Liver (tissue), 9 donors: ENCODE data around the gene ERBB4. TPM values are rescaled to one million over a fixed set of nuclear protein-coding genes. Genes with fewer than 3 reads are reported as not detected.

Experiments
- DNase-seq: peaks from one replicate; pipeline ENCODE4 v3.0.0-alpha.2; 2017; ENCODE audit warnings: low spot score
- H3K27ac ChIP-seq, 2 donors: one replicate each; pipeline ENCODE4 v1.7.0; 2013; ENCODE audit warnings: inconsistent platforms in 2 of 2, low read length in 2 of 2, control low read depth in 1 of 2, low read depth in 1 of 2, mild to moderate bottlenecking in 1 of 2
- H3K27me3 ChIP-seq, 4 donors: one replicate each; pipeline versions ENCODE4 v1.6.1 to v1.7.0; 2013; ENCODE audit warnings: low read length in 3 of 4, inconsistent platforms in 1 of 4, mild to moderate bottlenecking in 1 of 4, moderate library complexity in 1 of 4; ENCODE audit not compliant: control insufficient read depth in 4 of 4, insufficient read depth in 4 of 4
- H3K36me3 ChIP-seq, 4 donors: one replicate each; pipeline versions ENCODE4 v1.6.1 to v1.7.0; 2013; ENCODE audit warnings: low read length in 3 of 4, mild to moderate bottlenecking in 3 of 4, low read depth in 1 of 4, moderate library complexity in 1 of 4; ENCODE audit not compliant: control insufficient read depth in 4 of 4, insufficient read depth in 3 of 4
- H3K4me1 ChIP-seq, 4 donors: one replicate each; pipeline versions ENCODE4 v1.6.1 to v1.7.0; 2013; ENCODE audit warnings: low read length in 3 of 4, mild to moderate bottlenecking in 3 of 4, moderate library complexity in 1 of 4; ENCODE audit not compliant: control insufficient read depth in 4 of 4, insufficient read depth in 4 of 4
- H3K4me3 ChIP-seq, 3 donors: one replicate each; pipeline versions ENCODE4 v1.6.1 to v1.7.0; 2013; ENCODE audit warnings: low read length in 3 of 3, control low read depth in 1 of 3, low read depth in 1 of 3, mild to moderate bottlenecking in 1 of 3
- H3K9ac ChIP-seq, 2 donors: one replicate each; pipeline ENCODE4 v1.7.0; 2013; ENCODE audit warnings: low read length in 2 of 2, mild to moderate bottlenecking in 2 of 2, moderate library complexity in 2 of 2, control low read depth in 1 of 2, low read depth in 1 of 2
- H3K9me3 ChIP-seq, 4 donors: one replicate each; pipeline versions ENCODE4 v1.6.1 to v1.7.0; 2013; ENCODE audit warnings: low read length in 3 of 4; ENCODE audit not compliant: control insufficient read depth in 4 of 4
- ATF3 ChIP-seq: IDR thresholded peaks from 2 replicates; pipeline ENCODE4 v1.6.1; 2016; ENCODE audit warnings: antibody characterized with exemption
- CTCF ChIP-seq: fragments of 150-350 bp; IDR thresholded peaks from 2 replicates; pipeline ENCODE4 v1.5.1; 2017; ENCODE audit warnings: improper control_type of control experiment, low read depth, low read length; ENCODE audit not compliant: missing input control
- FOXA1 ChIP-seq: IDR thresholded peaks from 2 replicates; pipeline ENCODE4 v1.6.1; 2016; ENCODE audit warnings: antibody characterized with exemption
- FOXA2 ChIP-seq: IDR thresholded peaks from 2 replicates; pipeline ENCODE4 v1.6.1; 2016; ENCODE audit warnings: antibody characterized with exemption
- GABPA ChIP-seq, 2 donors: IDR thresholded peaks in 1 of 2; conservative IDR thresholded peaks in 1 of 2; 2 replicates each; pipeline ENCODE4 v1.6.1; 2016; ENCODE audit warnings: antibody characterized with exemption in 2 of 2, mild to moderate bottlenecking in 1 of 2, moderate library complexity in 1 of 2
- HNF4A ChIP-seq, 2 donors: conservative IDR thresholded peaks; 2 replicates each; pipeline ENCODE4 v1.6.1; 2016; ENCODE audit warnings: antibody characterized with exemption in 2 of 2, mild to moderate bottlenecking in 2 of 2
- HNF4G ChIP-seq: IDR thresholded peaks from 2 replicates; pipeline ENCODE4 v1.6.1; 2016; ENCODE audit warnings: antibody characterized with exemption
- JUND ChIP-seq, 2 donors: IDR thresholded peaks; 2 replicates each; pipeline ENCODE4 v1.6.1; 2016; ENCODE audit warnings: antibody characterized with exemption in 2 of 2
- NR2F2 ChIP-seq: IDR thresholded peaks from 2 replicates; pipeline ENCODE4 v1.6.1; 2016; ENCODE audit warnings: antibody characterized with exemption
- RAD21 ChIP-seq, 2 donors: IDR thresholded peaks; 2 replicates each; pipeline ENCODE4 v1.6.1; 2016; ENCODE audit warnings: antibody characterized with exemption in 2 of 2, mild to moderate bottlenecking in 2 of 2
- REST ChIP-seq: IDR thresholded peaks from 2 replicates; pipeline ENCODE4 v1.6.1; 2016; ENCODE audit warnings: antibody characterized with exemption, mild to moderate bottlenecking
- RXRA ChIP-seq, 2 donors: IDR thresholded peaks; 2 replicates each; pipeline ENCODE4 v1.6.1; 2017 to 2018; ENCODE audit warnings: antibody characterized with exemption in 2 of 2, mild to moderate bottlenecking in 1 of 2
- SP1 ChIP-seq: IDR thresholded peaks from 2 replicates; pipeline ENCODE4 v1.6.1; 2018; ENCODE audit warnings: antibody characterized with exemption, mild to moderate bottlenecking
- TAF1 ChIP-seq: conservative IDR thresholded peaks from 2 replicates; pipeline ENCODE4 v1.6.1; 2016; ENCODE audit warnings: antibody characterized with exemption, mild to moderate bottlenecking
- YY1 ChIP-seq: IDR thresholded peaks from 2 replicates; pipeline ENCODE4 v1.6.1; 2016; ENCODE audit warnings: antibody characterized with exemption, mild to moderate bottlenecking
- WGBS: extraction: QIAGEN DNeasy Blood & Tissue Kit; methylation state at CpG from one replicate; pipeline ENCODE4 v1.1.7; 2013; 5-methylcytosine and 5-hydroxymethylcytosine counted together
- polyA plus RNA-seq, 2 donors: library from polyadenylated mRNA; stranded (reverse) in 1 of 2; unstranded in 1 of 2; fragments of 200-250 nt in 1 of 2; fragments of >200 nt in 1 of 2; fragmentation: Nextera tagmentation in 1 of 2; extraction: Ambion mirVana in 1 of 2; gene quantifications; one replicate each; pipeline versions ENCODE4 v1.2.1 to v1.2.3, GENCODE V29; 2013 to 2015
- total RNA-seq, 2 donors: library from RNA; depleted of rRNA; stranded (reverse); fragments of >200 nt; gene quantifications; one replicate each; pipeline ENCODE4 v1.2.3, GENCODE V29; 2014
- donor health status: healthy.
- donor health status: healthy.
- donor health status: healthy.
- donor health status: healthy.
- donor health status: healthy.

The ERBB4 gene
- total RNA-seq, result under 1 TPM in 1 of 2 donors, not detected in 1; 0.42 TPM
- under 1 TPM in 1 of 2 donors, not detected in 1; 0.03 TPM for polyA plus RNA-seq

- Histone ChIP-seq H3K36me3 (no peaks in the 10 kb centered on the region), H3K9me3 (no peaks in the 10 kb centered on the region), H3K4me3 (peak within 1 kb of the TSS; percentile 56 to 71 (median 59)), H3K27me3 (peaks cover 0 to 17% (median 7%) of the 10 kb centered on the region in 4 donors), H3K9ac (peak within 1 kb of the TSS in 1 of 2 donors; percentile 8), H3K4me1 (peaks cover 11 to 30% (median 22%) of the 10 kb centered on the region in 4 donors), H3K27ac (no peak within 1 kb of the TSS)
- DNase-seq, result no peak
- TF ChIP-seq RAD21 (IDR thresholded peaks at IDR 0.05) (no peak), HNF4A (conservative IDR thresholded peaks at IDR 0.05) (no peak), FOXA1 (no peak), REST (no peak), JUND (IDR thresholded peaks at IDR 0.05) (no peak), ATF3 (no peak), RXRA (IDR thresholded peaks at IDR 0.05) (no peak), GABPA (IDR thresholded peaks at IDR 0.05 in 1 of 2, conservative IDR thresholded peaks at IDR 0.05 in 1 of 2) (no peak), YY1 (no peak)
- WGBS, result 3% methylated on average over 69 of the region's 69 CpGs
Measured at GRCh38 chr2:212538305-212539071, at the start of gene ERBB4. TSS of gene ERBB4 (minus strand) at chr2:212538802. CDS start at chr2:212538530, 272 bp downstream.

- no peak overlapping the region for H3K9ac ChIP-seq
- DNase-seq, result no peak
- no peak overlapping the region for H3K27ac ChIP-seq
- no peaks in the 10 kb centered on the region for H3K27me3 ChIP-seq
- WGBS, result 69% methylated on average over 2 of the region's 2 CpGs
- H3K4me1 ChIP-seq, result no peaks in the 10 kb centered on the region
- H3K4me3 ChIP-seq, result no peak overlapping the region
- TF ChIP-seq NR2F2 (no peak), CTCF (no peak), REST (no peak), SP1 (no peak), GABPA (IDR thresholded peaks at IDR 0.05 in 1 of 2, conservative IDR thresholded peaks at IDR 0.05 in 1 of 2) (no peak), JUND (IDR thresholded peaks at IDR 0.05) (no peak), HNF4G (no peak), FOXA2 (no peak), TAF1 (no peak), YY1 (no peak)
- H3K36me3 ChIP-seq, result no peaks in the 10 kb centered on the region
- H3K9me3 ChIP-seq, result peaks cover 0 to 1% (median 0%) of the 10 kb centered on the region in 4 donors
Measured at GRCh38 chr2:212580117-212580516, 41.5 kb upstream of the ERBB4 start.
